ENCODE results near the gene FCHSD1.

FCHSD1 gene

DNA sequence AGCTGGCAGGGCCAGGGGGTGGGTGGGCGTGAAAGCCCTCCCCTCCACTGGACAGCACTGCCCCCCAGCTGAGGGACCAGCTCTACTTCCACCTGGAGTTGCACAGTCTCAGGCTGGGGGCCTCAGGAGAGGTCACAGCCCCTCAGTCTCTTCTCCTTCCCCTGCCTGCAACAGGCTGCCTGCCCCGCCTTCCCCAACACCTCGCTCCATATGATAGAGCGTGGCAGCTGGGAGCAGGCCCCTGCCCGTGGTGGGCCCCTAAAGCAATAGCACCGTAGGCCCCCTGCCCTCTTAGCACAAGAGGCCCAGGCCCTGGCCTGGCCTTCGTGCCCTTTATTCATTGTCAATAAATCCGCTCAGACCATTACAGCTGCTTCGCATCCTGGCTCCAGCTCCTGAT is 10.5 kb downstream of the FCHSD1 start:
- DNase-seq (ENCODE audit: low read depth): no peak

DNA sequence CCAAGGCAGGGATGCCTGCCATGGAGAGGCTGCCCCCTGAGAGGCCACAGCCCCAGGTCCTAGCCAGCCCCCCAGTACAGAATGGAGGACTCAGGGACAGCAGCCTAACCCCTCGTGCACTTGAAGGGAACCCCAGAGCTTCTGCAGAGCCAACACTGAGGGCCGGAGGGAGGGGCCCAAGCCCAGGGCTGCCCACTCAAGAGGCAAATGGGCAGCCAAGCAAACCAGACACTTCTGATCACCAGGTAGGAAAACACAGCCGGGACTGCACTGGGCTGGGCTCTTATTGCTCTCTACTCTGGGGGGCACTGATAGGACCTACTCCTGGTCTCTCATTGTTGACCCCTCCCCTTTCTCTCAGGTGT is 11.2 kb downstream of the FCHSD1 start:
- DNase-seq (ENCODE audit: low read depth): no peak

GRCh38 chr5:141639357-141640050 is 11.7 kb downstream of the FCHSD1 start:
- DNase-seq (ENCODE audit: low read depth): no peak

DNA sequence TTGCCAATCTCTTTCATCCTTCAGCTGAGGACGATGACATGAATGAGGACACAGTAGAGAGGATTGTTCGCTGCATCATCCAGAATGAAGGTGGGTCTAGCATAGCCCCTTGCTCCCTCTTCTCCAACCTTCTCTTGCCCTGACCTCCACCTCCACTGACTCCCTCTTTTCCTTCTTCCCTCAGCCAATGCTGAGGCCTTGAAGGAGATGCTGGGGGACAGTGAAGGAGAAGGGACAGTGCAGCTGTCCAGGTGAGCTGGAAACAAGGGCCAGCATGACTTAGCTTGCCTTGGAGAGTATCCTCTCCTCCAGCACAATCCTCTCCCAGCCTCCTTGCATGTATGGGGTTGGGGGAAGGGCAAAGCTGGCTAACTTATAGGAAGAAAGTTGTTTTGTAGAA is 12.4 kb downstream of the FCHSD1 start:
- DNase-seq (ENCODE audit: low read depth): no peak

GRCh38 chr5:141637767-141638419 is 13.3 kb downstream of the FCHSD1 start:
- no peak for DNase-seq (ENCODE audit: low read depth)

DNA sequence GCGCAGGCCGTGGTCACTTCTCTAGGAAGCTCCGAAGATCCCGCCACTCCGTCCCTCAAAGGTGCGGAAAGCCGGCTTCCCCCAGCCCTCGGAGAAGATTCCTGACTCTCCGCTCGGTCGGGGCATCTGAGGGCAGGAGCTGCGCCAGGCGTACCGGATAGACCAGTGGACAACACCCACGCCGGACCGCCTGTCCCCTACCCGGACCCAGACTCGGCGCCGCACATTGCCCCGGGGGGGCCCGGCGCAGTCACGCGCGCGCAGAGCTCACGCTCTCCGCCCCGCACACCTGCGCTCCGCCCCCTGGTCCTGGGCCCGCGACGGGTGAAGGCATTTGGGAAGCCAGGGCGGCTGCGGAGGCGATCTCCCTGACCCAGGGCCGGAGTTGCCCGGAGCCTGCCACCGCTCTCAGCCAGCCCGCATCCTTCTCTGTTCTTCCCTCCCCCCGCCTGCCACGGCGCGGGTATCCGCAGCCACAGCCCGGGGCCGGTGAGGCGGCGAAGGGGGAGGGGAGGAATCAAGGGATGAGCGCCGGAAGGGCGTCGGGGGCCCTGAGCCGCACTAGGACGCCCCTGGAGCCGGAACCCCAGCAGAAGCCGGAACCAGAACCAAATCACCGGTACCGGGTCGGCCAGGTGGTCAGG is 14.0 kb downstream of the FCHSD1 start:
- peak; percentile 45 for DNase-seq (ENCODE audit: low read depth)

DNA sequence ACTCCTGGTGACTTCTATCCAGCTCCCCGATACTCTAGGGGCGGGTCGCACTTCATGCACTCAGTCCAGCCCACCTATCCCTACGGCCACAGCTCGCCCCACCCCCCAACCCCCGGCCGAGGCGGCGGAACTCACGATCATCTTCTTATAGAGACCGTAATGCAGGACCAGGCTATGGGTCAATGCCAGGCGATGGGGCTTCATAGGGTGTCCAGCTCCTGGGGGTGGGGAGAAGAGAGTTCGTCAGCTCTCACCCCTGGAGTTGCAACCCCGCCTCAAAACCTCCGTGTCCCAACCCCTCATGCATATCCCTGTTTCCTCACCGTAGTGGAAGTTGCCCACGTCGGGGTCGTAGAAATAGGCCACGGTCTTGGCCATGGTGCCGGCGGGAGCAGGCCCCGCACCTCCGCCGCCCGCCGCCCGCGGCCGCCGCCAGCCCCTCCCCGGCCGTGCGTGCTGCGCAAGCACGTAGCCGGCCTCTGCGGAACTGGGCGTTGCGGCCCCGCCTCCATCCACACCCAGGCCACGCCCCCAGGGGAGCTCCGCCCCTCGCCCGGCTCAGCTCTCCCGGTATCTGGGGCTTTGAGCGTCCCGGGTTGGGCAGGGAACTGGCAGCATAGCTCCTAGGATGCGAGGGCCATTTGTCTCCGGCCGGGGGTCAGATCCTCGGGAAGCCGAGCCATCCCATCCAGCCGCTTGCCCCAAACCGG is 14.7 kb downstream of the FCHSD1 start, which contains the start of the genes HDAC3 and RELL2:
Gene HDAC3 (minus strand): TSS at position 437 of the 710 bp plus-strand sequence. CDS start 59 bp downstream, at position 378.
Gene RELL2 (plus strand): TSS at position 585 of the 710 bp plus-strand sequence. CDS start 1,229 bp downstream, outside the sequence.
- DNase-seq (ENCODE audit: low read depth): peak; percentile 88

DNA sequence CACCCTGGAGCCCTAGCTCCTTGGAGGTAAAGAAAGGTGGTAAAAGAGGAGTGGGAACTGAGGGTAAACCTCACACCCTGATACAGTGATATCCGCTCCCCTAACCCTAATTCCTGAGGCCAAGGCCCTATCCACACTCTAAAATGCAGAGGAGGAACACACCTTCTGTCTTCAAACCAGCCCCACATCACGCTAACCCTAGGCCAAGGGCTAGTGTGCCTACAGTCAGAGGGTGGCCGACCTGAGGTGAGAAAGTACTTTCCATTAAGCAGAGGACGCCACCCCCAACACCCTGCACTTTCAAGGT is 15.2 kb downstream of the FCHSD1 start:
- DNase-seq (ENCODE audit: low read depth): no peak

GRCh38 chr5:141635646-141636045 is 15.6 kb downstream of the FCHSD1 start:
- no peak for DNase-seq (ENCODE audit: low read depth)

- DNase-seq (ENCODE audit: low read depth): no peak
Observed at GRCh38 chr5:141634720-141635119, 16.5 kb downstream of the FCHSD1 start.

GRCh38 chr5:141633871-141634561 is 17.2 kb downstream of the FCHSD1 start:
- no peak for DNase-seq (ENCODE audit: low read depth)

DNA sequence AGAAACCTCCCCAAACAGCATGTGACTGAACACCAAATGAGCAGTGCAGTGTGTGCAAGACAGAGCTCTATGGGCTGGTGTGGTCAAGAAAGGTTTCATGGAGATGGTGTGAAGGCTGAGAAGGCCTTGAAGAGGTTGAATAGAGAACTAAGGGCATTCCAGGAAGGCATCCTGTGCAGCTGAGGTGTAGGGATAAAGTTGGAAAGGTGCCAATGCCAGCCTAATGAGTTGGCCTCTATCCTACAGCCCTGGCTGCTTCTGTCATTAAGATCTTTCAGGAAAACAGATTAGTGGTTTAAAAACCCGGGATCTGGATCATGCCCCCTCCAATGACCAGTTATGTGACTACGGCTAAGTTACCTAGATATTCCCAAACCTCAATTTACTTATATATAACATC is 18.6 kb downstream of the FCHSD1 start:
- DNase-seq (ENCODE audit: low read depth): no peak

- no peak for DNase-seq (ENCODE audit: low read depth)
Observed at GRCh38 chr5:141630570-141631140, 20.6 kb downstream of the FCHSD1 start.

GRCh38 chr5:141628175-141628788 is 22.9 kb downstream of the FCHSD1 start:
- no peak for DNase-seq (ENCODE audit: low read depth)

DNA sequence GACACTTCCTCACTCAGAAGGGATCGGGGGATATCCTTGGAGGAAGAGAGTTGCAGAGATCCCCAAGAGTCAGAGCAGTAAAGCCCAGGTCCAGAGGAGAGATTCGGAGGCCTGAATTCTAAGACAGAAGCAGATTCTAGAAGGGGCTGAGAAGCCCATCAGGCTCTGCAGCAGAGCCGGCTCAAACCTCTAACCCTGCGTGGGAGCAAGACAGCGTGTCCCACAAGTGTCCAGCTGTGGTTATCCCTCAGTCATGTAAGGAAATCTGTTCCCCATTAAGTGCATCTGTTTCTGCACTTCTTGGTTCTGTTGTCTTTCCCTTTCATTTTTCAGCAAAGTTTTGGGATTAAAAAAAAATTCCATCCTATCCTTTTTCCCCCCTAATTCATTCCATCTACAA is 27.6 kb downstream of the FCHSD1 start:
- DNase-seq (ENCODE audit: low read depth): no peak

GRCh38 chr5:141623186-141623585 is 28.0 kb downstream of the FCHSD1 start:
- DNase-seq (ENCODE audit: low read depth): no peak

DNA sequence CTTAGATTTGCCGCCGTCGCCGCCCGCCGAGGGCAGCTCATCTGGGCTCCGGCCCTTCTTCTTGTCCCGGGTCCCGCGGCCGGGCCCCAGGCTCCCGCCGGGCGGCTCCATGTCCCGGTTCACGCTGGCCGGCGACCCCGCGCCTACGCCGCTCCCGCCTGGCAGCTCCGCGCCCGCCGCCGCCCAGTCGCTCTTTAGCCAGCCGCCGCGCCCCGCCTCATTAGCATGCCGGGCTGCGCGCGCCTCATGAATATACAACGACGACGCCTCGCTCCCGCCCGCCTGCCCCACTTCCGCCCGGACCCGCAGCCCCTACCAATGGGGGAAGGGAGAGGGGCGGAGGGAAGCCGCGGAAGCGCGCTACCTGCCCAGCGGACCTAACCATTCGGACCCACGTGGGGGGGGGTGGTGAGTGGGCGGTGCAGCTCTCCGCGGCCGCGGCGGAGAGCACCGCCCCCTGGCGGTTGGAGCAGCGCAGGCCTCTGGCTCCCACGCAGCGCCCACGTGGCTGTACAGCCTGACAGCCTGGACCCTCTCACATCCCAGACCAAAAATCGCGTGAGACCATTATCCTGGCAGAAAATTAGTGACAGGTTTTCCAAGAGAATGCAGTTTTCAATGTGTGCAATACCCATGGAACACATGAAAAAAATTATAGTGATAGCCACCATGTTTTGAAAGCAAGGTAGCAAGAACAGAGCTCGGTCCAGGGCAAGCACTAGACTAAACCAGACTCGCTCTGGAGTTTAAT is 32.2 kb downstream of the FCHSD1 start, which contains the start of gene DIAPH1:
Gene DIAPH1 (minus strand): TSS at position 197 of the 751 bp plus-strand sequence. CDS start 86 bp downstream, at position 111.
- DNase-seq (ENCODE audit: low read depth): peak; percentile 99

GRCh38 chr5:141618030-141618803 is 33.0 kb downstream of the FCHSD1 start:
- DNase-seq (ENCODE audit: low read depth): no peak

DNA sequence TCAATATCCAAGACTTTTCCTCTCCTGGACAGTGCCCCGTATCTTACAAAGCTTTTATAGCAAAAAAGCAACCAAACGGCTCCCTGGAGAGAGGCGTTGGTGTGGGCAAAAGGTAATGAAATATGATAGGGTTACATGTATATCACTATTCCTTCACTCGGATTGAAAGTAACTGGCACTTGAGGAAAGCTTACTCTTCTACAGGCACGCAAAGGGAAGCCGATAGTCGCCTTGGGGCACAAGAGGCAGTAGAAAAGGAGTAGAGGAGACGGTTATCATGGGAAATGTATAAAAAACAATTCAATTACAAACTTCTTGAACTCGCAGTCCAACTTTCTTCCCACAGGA is 33.6 kb downstream of the FCHSD1 start:
- DNase-seq (ENCODE audit: low read depth): no peak

DNA sequence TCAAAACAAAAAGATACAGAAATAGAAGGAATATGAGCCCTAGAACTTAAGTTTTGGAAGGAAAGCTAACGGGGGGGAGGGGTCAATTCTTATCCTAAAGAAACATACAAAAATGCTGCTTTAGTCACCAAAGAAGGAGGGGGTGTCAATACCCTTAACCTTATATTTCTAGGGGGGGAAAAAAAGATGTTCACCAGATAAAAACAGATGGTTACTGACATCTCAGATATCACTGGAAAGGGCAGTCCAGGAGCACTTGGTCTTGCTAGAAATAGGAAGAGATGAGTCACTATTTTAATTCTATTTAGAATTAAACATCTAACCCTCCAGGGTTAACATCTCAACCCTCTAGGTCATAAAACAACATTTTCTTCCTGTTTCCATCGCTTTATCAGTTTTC is 34.1 kb downstream of the FCHSD1 start:
- no peak for DNase-seq (ENCODE audit: low read depth)
